GM18517 (cell line): ENCODE data around the gene MTOR.
"Not testable (repeated sequence)": the region's sequence is repeated elsewhere in the genome, so short reads cannot be mapped to it uniquely, and the experiment has no call there.

Experiments
- ATAC-seq: cut with Tn5 transposase; IDR thresholded peaks from one replicate; pipeline ENCODE4 v1.9.1; 2021; ENCODE audit warnings: mild to moderate bottlenecking, moderate library complexity; ENCODE audit not compliant: unreplicated experiment

Gene MTOR

DNA sequence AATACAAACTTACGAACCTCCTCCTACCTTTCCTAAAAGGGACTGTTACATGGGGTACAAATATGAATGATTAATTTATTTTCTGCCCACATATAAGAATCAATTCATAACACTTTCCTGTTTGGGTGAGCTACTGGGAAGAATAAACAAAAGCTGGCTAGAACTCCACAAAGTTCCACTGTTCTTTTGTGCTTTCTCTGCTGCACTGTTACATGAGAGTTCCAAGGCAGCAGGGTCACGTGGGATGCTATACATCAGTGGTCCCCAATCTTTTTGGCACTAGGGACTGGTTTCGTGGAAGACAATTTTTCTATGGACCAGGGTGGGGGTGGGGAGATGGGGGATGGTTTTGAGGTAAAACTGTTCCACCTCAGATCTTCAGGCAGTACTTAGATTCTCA lies 75.4 kb downstream of the MTOR start:
- no peak for ATAC-seq

DNA sequence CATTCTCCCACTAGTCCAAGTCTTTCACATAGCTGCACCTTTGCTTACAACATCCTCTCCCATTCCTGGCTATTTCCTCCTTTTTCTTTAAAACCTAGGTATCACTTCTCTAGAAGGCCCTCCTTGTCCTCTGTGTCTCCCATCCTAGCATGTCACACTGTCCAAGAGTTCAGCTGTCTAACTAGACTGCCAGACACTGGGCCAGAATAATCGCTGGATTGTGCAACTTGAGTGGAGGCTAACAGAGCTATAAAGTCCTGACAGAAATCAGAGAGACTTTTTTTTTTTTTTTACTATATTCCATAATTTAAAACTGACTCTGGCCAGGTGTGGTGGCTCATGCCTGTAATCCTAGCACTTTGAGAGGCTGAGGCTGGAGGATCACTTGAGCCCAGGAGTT lies 77.4 kb downstream of the MTOR start:
- ATAC-seq: no peak

DNA sequence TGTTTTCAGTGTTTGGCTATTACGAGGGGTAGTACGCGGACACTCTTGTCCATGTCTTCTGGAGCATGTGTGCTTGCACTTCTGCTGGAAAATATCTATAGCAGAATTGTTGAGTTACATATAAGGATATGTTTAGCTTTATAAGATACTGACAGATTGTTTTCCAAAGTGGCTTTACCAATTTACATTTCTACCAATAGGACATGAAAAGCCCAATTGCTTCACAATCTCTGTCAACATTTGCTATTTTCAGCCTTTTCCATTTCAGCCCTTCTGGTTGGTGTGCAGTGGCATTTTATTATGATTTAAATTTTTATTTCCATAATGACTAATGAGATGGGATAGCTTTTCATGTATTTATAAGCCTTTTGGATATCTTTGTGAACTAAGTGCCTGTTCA lies 79.5 kb downstream of the MTOR start:
- ATAC-seq: no peak

DNA sequence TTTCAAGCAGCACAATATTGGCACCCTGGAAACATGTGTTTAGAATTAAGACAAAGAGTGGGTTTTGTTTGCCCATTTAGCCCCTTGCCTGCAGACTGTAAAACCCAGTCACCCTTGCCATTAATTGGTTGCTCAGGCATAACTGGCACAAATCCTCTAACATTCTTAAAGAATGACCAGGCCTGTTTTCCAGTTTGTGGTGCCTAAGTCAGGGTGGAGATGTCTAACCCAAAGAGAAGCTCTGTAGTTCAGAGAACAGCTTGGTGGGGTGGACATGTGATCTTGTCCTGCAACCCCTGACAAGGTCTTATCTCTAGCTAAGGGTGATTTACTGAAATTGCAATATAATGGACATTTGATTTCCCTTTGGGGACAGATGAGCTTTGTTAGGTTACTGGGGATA lies 82.0 kb downstream of the MTOR start:
- no peak for ATAC-seq

DNA sequence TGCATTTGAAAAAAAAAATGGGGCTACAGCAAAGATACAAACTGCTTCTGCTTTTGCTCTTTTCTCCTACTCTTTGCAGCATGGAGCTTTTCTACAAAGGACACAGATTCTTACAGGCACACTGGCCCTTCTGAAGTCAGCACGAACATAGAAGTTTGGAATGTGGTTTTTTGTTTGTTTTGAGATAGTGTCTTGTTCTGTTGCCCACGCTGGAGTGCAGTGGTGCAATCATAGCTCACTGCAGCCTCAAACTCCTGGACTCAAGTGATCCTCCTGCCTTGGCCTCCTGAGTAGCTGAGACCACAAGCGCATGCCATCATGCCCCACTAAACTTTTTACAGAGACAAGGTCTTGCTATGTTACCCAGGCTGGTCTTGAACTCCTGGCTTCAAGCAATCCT lies 82.6 kb downstream of the MTOR start:
- not testable (repeated sequence) for ATAC-seq

DNA sequence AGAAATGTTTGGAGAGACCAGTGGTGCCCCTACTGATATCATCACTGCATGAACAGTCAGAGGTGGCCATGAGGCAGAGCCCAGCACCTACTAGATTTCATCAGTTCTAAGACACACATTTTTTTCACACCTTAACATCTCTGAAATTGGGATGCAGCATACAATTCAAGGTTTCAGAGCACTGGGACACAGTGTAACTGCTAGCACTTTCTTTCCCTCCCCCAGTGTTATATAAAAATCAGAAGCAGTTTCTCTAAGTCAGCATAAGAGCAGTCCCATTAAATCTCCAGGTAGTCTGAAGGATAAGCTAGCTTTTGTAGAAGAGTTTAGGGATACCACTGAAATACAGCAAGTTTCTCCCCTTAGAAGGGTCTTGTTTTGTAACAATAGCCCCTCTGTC lies 83.2 kb downstream of the MTOR start:
- ATAC-seq: no peak

DNA sequence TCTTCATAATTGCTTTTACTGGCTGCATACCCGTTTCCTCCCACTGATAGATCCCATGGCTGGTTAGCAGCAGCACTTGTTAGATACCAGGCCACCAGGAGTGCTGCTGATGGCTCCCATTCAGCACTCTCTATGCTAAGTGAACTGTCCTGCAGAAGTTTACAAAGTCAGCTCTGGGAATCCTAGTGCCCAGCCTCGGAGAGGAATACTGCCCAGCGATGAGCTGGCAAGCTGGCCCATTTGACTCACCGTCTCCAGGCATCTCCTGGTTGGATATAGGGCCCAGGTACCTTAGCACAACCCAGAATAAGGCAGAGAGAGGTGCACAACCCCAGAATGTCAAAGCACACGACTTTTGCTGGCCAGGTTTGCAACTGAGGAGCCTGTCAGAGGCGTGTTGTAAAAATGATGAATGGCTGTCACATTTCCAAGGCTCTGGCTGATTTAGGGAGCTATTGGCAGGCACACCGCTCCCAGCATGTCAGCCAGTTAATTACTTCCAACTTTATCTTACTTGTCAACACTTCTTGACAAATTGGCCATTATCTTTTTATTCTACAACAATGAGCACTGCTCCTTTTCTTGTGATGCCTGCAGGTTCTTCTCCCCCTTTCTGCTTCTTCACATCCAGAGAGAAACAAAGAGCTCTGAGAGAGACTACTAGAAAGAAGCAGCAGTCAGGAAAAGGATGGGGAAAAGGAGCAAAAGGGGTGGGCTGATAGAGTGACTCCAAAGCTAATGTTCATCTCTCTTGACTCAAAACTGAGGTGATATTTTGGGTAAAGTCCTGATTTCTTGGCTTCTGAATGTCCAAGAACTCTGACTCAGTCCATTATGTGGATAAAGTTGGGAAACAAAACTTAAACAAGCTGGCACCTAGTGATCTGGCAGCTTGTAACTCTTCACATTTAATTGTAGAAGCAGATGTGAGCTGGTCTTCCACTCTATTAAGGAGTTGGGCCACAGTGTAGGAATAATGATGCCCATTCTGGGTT lies 84.0 kb downstream of the MTOR start:
- ATAC-seq: no peak

DNA sequence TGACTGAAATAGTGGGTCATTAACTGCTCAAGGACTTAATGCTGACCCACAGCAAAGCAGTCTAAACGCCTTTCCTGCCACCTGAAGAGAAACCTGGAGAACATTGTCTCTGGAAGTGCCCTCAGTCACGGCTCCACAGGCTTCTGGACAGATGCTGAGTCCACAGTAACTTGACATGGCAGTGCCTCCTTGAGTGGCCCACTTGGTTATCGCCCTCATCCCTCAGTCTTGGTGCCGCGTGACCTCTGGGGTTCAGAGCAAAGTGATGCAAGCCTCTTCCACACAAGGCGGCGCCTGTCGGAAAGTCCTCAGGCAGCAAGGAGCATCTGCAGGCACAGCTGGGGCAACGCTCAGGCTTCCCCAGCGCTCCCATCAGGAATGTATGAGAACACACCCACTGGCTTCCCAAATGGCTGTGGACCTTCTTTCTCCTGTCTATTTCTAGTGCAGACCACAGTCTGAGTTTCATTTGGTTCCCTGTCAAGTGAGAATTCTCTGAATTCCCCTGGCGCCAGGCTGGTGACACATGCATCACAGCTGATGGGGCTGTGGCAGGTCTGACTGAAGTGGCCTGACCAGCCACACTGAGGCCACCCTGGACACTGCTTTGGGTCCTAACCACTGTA lies 86.2 kb downstream of the MTOR start:
- ATAC-seq: no peak

DNA sequence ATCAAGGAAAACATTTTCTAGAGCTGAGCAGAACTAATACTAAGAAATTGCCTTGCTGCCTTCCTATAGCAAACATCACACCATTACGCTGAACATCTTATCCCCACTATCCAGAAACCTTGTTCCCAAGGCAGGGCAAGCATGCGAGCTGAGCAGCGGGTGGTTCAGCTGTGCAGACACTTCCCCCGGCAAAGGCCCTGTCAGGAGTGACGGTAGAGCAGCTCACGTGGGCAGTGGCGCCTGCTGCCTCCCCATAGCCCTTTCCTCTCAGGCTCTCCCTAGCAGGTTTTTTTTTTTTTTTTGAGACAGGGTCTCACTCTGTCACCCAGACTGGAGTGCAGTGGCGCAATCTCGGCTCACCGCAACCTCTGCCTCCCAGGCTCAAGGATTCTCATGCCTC lies 86.9 kb downstream of the MTOR start:
- no peak for ATAC-seq

DNA sequence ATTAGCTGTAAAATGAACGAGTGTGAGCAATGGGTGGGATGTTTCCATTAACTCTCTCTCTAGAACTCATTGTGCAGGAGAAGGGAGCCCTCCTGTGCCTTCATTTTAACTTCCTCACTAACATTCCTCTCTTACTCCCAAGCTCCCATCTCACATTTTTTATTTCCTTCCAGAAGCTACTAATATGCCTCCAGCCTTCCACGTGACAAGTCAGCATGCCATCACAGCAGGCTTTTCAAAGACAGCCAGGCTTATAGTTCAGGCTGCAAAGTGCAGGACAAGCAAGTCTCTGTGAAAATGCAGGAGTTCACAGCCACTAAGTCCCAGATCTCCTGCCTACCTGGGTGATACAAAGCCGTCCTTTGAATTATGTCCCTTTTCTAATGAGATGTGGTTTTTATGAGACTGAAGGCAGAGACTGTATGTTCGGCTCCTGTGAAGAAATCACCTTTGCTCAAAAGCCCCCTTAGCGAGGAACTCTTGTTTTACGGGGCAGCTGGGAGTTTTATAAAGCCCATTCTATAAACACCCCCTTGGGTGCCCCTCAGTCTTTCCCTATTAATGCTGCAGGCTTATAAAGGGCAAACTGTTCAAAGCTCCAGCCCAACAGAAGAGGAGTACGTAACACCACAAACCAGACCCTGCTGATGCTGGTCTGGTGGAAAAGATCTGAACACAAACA lies 87.9 kb downstream of the MTOR start:
- ATAC-seq: no peak

DNA sequence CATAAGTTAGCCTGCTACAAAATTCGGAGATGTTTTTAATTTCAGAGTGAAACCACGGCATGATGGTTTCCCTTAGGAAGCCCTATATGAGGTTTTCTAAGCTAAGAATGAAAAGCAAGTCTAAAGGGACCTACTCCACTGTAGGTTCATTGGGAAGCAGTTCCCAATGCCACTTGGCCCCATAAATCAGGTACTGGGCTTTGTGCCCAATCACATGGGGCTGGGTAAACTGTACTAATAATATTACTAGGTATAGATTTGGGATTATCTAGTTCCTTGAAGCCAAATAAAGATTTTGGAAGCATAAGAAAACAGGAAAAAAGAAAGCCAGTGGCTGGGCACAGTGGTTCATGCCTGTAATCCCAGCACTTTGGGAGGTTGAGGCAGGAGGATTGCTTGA lies 92.2 kb downstream of the MTOR start:
- ATAC-seq: no peak

DNA sequence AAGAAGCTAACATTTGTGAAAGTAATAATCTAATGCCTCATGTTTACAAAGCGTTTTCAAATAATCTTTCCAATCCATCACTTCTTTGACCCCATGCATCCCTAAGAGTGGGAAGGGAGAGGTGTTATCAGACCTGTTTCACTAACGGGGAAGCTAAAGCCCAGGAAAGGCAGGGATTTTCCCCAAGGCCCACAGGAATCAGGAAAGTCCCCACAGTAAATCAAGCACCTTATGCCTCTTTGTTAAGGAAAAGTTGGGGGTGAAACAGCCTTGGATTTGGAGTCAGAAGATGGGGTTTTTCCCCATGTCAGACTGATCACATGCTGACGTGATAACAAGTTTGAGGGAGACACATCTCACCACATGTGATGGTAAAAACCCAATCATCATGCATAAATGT lies 93.1 kb downstream of the MTOR start:
- ATAC-seq: no peak

DNA sequence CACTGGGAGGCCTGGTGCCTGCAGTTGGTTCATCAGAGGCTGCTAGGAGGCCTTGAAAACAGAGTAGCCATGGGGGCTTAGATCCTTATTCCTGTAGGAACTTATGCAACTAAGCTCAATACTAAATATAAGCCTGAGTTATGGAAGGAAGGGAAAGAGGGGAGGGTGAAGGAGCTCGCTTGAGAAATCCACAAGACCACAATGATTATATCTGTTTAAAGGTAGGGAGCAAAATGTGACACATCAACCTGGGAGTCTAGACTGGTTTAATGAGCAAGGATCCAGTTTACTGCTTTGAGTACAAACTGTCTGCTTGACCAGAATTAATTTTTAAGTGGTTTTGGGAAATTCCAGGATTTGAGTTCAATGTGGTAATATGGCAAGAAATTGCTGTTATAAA lies 93.6 kb downstream of the MTOR start:
- no peak for ATAC-seq

DNA sequence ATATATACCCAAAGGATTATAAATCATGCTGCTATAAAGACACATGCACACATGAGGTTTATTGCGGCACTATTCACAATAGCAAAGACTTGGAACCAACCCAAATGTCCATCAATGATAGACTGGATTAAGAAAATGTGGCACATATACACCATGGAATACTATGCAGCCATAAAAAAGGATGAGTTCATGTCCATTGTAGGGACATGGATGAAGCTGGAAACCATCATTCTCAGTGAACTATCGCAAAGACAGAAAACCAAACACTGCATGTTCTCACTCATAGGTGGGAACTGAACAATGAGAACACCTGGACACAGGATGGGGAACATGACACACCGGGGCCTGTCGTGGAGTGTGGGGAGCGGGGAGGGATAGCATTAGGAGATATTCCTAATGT lies 95.6 kb downstream of the MTOR start:
- ATAC-seq: not testable (repeated sequence)

DNA sequence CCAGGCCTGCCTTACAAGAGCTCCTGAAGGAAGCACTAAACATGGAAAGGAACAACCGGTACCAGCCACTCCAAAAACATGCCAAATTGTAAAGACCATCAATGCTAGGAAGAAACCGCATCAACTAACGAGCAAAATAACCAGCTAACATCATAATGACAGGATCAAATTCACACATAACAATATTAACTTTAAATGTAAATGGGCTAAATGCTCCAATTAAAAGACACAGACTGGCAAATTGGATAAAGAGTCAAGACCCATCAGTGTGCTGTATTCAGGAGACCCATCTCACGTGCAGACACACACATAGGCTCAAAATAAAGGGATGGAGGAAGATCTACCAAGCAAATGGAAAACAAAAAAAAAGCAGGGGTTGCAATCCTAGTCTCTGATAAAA lies 99.6 kb downstream of the MTOR start:
- ATAC-seq: not testable (repeated sequence)

DNA sequence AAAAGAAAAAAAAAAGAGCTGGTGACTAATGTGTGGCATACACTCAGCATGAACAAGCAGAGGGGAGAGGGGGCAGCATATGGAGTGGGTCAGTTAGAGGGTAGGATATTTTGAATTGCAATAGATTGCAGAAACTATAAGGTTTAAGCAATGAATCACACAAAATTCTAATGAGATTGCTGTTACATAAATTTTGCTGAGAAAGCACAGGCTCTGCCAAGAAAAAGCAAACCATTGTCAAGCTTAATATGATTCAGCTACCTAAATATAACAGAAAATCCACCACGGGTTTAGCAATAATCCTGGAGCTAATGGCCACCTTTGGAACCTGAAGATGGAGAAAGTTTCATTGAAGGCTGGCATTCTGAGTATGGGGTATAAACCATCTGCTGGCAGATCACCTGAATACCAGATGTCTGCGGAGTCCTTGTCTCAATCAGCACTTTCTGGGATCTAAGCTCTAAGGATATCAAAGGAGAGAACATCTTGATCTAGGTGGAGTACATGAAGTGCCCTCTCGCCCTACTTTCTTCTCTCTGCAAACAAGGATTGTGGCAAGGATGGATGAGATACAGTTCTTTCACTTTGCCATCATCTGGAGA lies 103.5 kb downstream of the MTOR start:
- no peak for ATAC-seq

DNA sequence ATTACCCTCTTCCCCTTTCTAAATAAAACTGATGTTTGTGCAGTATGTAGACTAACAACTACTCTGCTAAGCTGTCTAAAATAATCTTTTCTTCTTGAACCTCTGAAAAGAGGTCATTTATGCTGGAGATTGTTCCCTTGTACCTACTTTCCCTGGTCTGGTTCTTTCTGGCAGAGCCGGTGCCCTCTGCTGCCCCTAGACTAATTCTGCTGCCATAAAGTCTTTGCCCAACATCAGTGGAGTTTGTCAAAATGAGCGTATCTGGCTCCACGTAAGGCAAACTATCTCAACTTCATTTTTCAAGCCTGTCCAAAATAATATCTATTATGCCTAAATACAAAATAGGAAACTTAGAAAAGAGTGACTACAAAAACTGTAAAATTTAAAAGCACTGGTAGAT lies 104.1 kb downstream of the MTOR start:
- ATAC-seq: no peak

DNA sequence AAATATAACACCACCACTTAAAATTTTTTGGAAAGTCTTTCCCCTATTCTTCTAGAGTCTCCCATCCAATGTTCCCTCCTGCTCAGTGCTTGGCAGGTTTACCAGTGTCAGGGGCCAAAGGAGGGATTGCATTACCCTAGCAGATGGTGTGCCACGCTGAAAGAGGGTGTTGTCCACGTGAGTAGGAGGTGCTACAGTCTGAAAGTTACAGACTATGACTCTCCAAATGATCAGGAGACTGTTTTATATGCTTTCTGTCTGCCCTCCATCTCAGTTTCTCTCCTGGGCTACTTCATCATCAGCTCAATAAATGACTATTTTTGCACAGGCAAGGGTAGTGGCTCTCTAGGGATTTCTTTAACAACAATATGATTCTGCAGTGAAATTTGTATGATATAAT lies 104.5 kb downstream of the MTOR start:
- ATAC-seq: no peak

DNA sequence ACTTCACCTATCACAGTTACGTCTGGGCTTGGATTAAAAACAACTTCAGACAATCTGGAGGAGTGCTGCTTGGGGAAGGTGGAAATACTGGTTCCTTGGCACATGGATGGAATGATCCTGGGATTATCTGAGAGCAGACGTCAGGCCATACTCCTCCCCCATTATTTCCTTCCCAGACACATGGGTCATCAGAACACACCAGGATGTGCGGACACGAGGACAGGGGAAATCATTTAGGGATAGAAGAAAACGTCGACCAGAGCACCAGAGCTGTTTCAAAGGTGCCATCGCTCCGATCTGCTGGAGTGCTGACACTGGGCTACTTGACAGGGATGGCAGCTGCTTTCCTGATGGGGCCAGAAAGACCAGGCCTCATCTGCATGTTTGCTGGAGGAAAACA lies 105.0 kb downstream of the MTOR start:
- ATAC-seq: no peak

DNA sequence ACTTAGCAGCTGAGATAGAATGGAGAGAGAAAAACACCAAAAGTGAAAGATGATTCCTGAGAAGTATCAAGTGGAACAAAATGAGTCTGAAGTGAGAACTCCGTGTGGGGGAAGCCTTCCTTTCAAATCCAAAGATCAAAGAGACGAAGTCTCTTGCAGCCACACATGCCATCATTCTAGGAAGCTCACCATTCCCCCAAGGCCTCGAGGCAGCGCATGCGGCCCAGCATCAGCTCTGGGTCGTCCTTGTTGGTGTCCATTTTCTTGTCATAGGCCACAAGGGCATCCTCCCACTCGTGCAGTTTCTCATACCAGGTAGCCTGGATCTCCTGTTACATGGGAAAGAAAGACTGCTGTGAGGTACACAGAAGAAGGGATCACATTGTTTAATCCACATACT lies 105.4 kb downstream of the MTOR start:
- no peak for ATAC-seq

DNA sequence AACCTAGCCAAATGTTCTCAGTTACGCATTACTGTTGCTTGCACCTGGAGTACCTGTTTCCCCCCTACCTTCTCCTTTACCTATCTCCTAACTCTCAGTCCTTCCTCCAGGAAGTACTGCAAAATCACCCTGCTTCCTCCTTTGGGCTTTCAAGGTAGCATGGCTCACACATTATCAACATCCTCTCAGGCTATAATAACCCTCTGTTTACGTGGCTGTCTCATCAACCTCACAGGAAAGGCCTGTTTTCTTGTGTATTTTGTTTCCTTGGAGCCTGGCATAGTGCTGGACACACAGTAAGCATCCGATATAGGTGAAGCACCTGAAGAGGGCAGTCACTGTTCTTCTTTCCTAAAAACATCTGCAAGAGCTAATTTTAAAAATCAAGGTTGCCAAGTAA lies 105.9 kb downstream of the MTOR start:
- no peak for ATAC-seq
